Left cardiac atrium (tissue), 4 donors: ENCODE measurements around the gene EVA1B. TPM values are rescaled to one million over a fixed set of nuclear protein-coding genes. Genes with fewer than 3 reads are reported as not detected.

ENCODE experiments used
- ATAC-seq, 2 donors: fragments of 200-7000 bp; cut with Tn5 transposase; one replicate each; pipeline ENCODE4 v1.9.1; 2020; ENCODE audit warnings: mild to moderate bottlenecking in 2 of 2, moderate library complexity in 2 of 2
- DNase-seq: peaks from one replicate; pipeline ENCODE4 v3.0.0-alpha.2; 2020
- intact Hi-C, 2 donors: fragments of 100-400 bp; cut with DNase I; formaldehyde crosslinking; loops; one replicate each; pipeline versions ENCODE4 v1.14.1 to v1.15.1; 2022 to 2023
- total RNA-seq, 2 donors: library from RNA; stranded (reverse); fragmentation: NEBNext Ultra II Directional; extraction: Animal tissue kit (Norgen Biotek cat#: 25700); gene quantifications; one replicate each; pipeline ENCODE4 v1.2.1, GENCODE V29; 2021
- donor health status: DM: no; HTN: yes; CAD: no.
- donor health status: DM: no; HTN: yes; CAD: no; lungs with severe emphysema.
- donor health status: DM: yes; HTN: yes; CAD: no.
- donor health status: Dilated cardiomyopathy.

Gene EVA1B
- total RNA-seq, 2 donors from 2014 or later: 15.6 to 16.7 TPM

GRCh38 chr1:36322786-36323635 lies 434 bp downstream of the EVA1B start:
- peak; percentile 18 to 43 for ATAC-seq
- intact Hi-C loops: no loop called here
- DNase-seq: peak; percentile 63

DNA sequence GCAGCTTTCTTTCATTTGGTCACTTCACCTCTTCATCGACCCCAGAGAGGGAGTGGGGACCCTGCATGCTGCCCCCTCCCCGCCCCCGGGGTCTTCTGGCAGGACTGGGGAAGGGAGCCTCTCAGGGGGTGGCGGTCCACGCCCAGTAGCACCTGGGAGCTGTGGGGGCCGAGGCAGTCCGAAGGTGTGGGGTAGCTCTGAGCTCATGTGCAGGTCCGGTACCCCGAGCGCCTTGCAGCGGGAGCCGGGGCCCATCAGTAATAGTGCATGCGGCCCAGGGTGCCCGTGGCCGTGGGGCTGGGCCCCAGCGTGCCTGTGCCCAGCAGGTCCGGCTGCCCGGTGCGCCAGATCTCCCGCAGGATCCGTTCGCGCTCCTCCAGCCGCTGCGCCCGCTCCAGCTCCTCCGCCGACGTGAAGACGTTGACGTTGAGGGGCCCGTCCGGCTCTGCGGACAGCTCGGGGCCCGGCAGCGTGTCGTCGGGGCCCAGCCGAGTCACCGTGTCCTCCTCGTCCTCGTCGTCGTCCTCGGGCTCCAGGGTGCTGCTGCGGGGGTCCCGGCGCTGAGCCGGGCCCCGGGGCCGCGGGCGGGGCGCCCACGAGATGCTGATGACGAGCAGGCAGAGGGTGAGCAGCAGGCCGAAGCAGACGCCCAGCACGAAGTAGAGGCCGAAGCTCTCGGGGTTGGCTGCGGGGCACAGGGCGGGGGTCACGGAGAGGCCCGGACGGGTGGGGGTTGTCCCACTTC lies 1.2 kb downstream of the EVA1B start:
- intact Hi-C loops: no loop called here
- peak; percentile 1 for ATAC-seq
- no peak for DNase-seq

DNA sequence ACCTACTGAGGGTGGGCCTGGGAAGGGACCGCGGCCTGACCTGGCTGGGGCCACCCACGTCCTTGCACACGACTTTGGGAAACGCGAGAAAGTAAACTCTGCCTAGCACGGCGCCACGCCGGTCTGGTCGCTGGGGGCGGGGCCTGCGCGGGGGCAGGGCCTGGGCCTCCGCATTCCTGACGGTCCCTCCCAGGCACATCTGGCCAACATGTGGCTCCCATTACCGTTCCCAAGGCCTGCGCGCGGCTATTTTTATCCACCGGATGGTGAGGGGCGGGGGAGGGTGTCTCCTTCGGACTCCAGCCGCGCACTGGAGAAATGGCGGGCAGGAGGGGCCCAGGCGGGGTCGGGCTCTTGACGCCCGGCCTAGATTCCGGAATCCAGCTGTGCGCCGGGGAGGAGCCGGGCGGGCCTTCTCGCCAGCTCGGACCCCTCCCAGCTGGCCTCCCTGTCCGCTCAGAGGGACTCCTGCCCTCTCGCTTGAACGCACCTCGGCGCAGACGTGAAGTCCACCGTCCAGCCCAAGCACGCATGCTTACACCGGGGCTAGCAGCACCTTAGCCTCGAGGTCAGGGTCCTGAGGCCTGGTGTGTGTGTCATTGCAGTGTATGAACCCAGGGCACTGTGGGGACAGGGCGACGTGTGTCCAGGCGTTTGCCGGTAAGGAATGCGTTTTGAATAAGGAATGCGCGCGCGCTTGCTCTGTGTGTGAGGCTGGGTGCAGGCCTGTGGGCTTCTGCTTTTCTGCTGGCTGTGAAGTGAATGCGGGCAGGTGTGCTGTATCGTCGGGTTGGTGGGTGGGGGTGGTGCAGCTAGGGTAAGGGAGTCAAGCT lies 2.1 kb downstream of the EVA1B start:
- intact Hi-C loops: no loop called here
- peak; percentile 66 to 68 for ATAC-seq
- DNase-seq: peak; percentile 80

DNA sequence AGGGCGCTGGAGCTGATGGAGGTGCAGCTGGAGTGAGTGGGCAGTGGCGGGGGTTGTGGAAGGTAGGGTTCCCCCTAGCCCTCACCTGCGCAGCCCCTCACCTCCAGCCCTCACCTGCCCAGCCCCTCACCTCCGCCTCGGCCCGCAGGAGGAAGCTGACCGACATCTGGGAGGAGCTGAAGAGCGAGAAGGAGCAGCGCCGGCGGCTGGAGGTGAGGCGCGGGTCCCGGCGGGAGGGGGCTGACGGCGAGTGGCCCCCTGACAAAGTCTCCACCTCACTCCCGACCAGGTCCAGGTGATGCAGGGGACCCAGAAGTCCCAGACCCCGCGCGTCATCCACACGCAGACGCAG lies 2.7 kb downstream of the EVA1B start:
- ATAC-seq (no peak), DNase-seq (no peak)
- intact Hi-C loops: no loop called here

- intact Hi-C loops: no loop called here
- ATAC-seq (no peak), DNase-seq (no peak)
These were observed 3.1 kb downstream of the EVA1B start for GRCh38 chr1:36320291-36320761.

GRCh38 chr1:36309397-36309796 lies 14.0 kb downstream of the EVA1B start:
- ATAC-seq (no peak), DNase-seq (no peak)
- intact Hi-C loops: no loop called here

DNA sequence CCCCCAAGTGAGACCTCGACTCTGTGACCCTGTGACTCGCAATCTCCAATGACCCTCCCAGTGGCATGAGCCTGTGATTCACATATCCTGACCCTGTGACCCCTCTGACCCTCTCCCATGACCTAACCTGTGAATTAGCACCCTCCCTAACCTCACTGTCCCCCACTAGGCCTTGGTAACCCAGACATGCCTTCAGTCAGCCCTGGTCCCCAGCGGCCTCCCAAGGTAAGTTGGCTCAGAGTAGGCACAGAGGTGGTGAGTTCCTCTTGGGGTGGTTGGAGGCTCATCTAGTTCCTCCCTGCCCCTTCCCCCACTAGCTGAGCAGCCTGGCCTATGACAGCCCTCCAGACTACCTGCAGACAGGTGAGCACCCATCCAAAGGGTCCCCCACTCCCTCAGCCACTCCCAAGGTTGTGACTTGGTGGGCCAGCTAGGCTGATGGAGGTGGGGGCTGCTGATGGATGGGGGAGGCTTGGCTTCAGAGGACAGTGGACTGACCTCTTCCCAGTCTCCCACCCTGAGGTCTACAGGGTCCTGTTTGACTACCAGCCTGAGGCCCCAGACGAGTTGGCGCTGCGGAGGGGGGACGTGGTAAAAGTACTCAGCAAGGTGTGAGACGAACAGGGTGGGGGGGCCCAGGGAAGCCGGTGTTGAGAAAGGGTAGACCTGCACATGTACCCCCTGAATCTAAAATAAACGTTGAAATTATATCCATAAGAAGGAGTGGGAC lies 15.7 kb downstream of the EVA1B start:
- intact Hi-C loops: no loop called here
- DNase-seq: no peak
- ATAC-seq: no peak

- intact Hi-C loops: no loop called here
- peak; percentile 99 for ATAC-seq
- DNase-seq: peak; percentile 94
These were observed 16.5 kb downstream of the EVA1B start for GRCh38 chr1:36306902-36307456.

DNA sequence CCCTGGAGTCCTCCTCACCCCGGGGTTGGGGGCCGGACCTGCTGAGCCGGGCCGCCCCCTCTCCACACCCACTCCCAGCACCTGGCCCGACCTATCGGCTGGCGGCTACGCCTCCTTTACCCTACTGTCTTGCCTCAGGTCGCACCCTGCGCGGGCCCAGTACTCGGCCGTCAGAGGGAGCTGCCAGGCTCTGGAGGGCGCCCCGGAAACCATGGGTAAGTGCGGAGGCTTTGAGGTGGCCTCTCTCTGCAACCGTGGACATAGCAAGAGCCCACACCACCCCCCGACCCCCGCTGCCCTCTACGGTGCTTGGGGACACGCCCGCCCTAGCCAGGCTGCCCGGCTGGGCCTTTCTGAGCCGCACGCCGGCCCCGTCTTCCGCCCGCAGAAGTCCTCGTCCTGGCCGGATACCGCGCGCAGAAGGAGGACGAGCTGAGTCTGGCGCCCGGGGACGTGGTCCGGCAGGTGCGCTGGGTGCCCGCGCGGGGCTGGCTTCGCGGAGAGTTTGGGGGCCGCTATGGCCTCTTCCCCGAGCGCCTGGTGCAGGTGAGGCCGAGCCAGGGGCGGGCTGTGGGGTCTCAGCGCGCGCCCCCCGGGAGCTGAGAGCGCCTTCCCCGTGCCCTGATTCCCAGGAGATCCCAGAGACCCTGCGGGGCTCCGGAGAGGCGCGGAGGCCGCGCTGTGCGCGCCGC lies 17.1 kb downstream of the EVA1B start, which contains the start of gene SH3D21:
SH3D21 (plus strand) TSS at position 159 of the 692 bp plus-strand sequence; CDS start at position 212, 53 bp downstream.
- ATAC-seq: peak; percentile 65 to 69
- no peak for DNase-seq
- intact Hi-C loops: no loop called here

GRCh38 chr1:36305915-36306209 lies 17.6 kb downstream of the EVA1B start:
- no peak for DNase-seq
- no peak for ATAC-seq
- intact Hi-C loops: no loop called here

GRCh38 chr1:36304970-36305914 lies 18.2 kb downstream of the EVA1B start:
- intact Hi-C loops: no loop called here

GRCh38 chr1:36304521-36304920 lies 18.9 kb downstream of the EVA1B start:
- intact Hi-C loops: no loop called here
- ATAC-seq (no peak), DNase-seq (no peak)

More at GRCh38 chr1:36304970-36305914, 18.2 kb downstream of the EVA1B start:
- DNase-seq (no peak), ATAC-seq (no peak)

DNA sequence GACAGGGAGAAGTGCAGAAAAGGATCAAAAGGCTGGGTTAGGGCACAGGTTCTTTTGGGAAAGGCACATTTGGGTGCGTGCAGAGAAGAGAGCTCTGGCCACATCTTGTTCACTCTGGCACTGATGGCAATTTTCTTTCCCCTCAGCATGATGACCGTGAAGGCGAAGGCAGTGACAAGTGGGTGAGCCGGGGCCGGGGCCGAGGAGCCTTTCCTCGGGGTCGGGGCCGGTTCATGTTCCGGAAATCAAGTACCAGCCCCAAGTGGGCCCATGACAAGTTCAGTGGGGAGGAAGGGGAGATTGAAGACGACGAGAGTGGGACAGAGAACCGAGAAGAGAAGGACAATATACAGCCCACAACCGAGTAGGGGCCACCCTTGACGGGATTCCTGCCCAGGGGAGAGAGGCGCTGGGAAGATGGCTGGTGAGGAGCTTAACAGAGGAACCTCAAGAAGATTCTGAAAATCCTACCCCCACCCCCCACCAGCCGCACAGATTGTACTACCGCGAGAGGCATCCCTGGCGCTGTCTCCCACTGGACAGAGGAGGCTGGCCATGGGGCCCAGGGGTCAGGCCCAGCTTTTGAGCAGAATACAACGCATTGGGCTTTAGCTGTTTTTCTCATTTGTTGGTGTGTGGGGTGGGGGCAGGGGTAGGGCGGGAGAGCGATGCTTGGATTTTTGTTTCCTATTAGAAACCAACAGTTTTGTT lies 19.6 kb downstream of the EVA1B start:
- intact Hi-C loops: no loop called here
- ATAC-seq (no peak), DNase-seq (no peak)

DNA sequence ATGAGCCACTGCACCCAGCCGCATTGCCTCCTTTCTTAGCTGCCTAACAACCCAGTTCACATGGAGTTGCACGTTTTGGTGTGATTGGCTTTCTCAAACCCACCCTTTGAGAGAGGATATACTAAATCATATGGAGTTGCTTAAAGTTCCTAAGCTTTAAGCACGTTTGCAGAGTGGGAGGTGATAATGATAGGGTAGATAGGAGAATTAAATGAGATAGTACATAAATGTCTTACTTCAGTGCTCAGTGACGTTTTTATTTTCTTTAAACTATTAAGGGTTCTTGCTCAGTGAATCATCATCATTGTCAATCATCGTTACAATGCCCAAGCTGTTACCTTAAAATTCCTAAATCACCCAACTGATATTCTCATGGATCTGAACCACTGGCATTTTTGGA lies 20.2 kb downstream of the EVA1B start:
- DNase-seq (no peak), ATAC-seq (no peak)
- intact Hi-C loops: no loop called here

DNA sequence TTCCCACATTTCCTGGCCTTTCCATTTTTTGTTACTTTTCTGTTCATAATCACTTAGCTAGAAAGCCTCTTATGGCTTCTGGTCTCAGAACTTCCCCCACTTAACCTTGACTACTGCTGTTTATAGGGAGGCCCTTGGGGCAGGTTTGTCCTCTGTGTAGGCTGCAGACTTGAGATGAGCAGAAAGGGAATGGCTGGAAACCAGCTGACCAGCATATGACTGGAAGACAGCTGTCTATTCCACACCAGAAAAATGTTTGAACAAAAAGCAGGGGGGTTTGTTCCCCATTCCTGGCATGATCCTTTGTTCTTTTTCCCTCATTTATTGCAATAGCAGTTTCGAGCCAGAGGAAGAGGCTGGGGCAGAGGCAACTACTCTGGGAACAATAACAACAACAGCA lies 22.2 kb downstream of the EVA1B start:
- intact Hi-C loops: no loop called here
- ATAC-seq: no peak
- DNase-seq: no peak

DNA sequence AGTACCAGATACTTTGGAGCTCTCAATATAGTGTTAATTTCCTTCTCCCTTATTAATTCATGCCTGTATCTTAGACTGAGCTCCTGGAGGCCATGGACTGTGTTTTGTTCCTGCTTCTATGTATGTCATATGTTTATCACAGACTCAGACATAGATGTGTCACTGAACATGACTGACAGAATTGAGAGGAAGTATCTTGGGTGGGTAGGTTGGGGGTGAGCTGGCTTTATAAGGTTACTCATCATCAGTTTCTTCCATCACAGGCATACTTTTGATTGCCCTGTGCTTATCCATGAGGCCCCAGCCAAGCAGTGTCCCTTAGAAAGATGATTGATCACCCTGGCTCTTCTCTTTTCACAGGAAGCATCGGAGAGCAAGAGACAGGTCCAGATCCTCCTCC lies 22.9 kb downstream of the EVA1B start:
- intact Hi-C loops: no loop called here
- DNase-seq: no peak
- peak in 1 of 2 donors; percentile 4 for ATAC-seq
